SK-N-MC (cell line): Measurements from ENCODE around the gene PLXNA1.

Source experiments
- DNase-seq: peaks from one replicate; pipeline ENCODE4 v3.0.0-alpha.2; 2011; ENCODE audit warnings: low read depth, low spot score
- H3K27ac ChIP-seq: fragments of 200-600 bp; sonication (generic); 2 replicates; pipeline ENCODE4 v1.5.1; 2016; ENCODE audit warnings: mixed run types
- H3K36me3 ChIP-seq: fragments of 200-600 bp; sonication (generic); 2 replicates; pipeline ENCODE4 v1.6.1; 2017; ENCODE audit warnings: antibody characterized with exemption, low read length, mixed read lengths; ENCODE audit not compliant: insufficient read depth
- H3K4me3 ChIP-seq: fragments of 200-600 bp; sonication (generic); 2 replicates; pipeline ENCODE4 v1.5.1; 2016
- H3K9ac ChIP-seq: fragments of 200-600 bp; sonication (generic); 2 replicates; pipeline ENCODE4 v1.8.0; 2017; ENCODE audit warnings: mixed run types, mixed read lengths; ENCODE audit not compliant: insufficient read length
- H3K9me3 ChIP-seq: fragments of 200-600 bp; sonication (generic); 2 replicates; pipeline ENCODE4 v1.6.1; 2017; ENCODE audit warnings: low read depth, mild to moderate bottlenecking, antibody characterized with exemption, low read length, moderate library complexity, mixed read lengths
- EZH2 ChIP-seq: fragments of 200-600 bp; sonication (generic); IDR thresholded peaks from one replicate; pipeline ENCODE4 v1.6.1; 2017; ENCODE audit warnings: antibody characterized with exemption
- FOXP2 ChIP-seq: optimal IDR thresholded peaks from 2 replicates; pipeline ENCODE3; 2011; ENCODE audit warnings: mild to moderate bottlenecking, moderate library complexity; ENCODE audit not compliant: insufficient read depth; ENCODE audit errors: extremely low read length, control extremely low read depth
- POLR2AphosphoS5 ChIP-seq: IDR thresholded peaks from 2 replicates; pipeline ENCODE4 v1.6.1; 2012; ENCODE audit warnings: mild to moderate bottlenecking, low read depth, low read length, borderline replicate concordance

The PLXNA1 gene

DNA sequence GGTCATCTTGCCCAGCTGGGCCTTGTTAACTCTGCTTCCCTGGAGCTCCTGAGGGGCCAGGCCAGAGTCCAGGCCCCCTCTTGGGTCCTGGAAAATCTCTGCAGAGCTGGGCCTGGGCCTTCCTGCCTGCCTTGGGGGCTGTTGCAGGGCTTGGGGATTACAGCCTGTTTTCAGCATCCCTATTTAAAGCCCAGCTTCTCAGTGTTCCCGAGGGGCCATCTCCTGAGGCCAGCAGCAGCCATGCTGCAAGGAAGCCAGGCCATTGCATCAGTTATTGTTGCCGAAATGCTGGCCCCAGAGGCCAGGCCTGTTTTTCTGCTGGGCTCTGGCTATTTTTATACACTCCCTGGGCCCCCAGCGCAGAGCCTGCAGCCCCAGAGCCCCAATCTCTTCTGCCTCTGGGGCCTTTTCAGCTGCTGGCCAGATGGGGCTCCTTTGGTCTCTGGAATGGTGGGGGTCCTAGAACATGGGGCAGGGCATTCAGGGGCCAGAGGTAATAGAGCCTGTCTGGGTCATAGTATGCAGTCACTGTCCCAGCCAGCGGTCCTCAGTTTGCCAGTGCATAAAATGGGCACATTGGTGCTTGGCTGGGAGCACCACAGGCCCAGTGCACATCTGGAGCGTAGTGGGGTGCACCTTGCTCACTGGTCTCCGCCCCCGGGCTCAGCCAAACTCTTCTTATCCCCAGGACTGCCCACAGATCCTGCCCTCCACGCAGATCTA is 28.5 kb downstream of the PLXNA1 start:
- Histone ChIP-seq H3K9ac (peak overlapping the region; percentile 37), H3K4me3 (no peak overlapping the region), H3K9me3 (no peaks in the 10 kb centered on the region), H3K36me3 (peaks cover 28% of the 10 kb centered on the region; the same call in 1 of the 2 replicates), H3K27ac (peak overlapping the region; percentile 62; the same call in 1 of the 2 replicates)
- DNase-seq = no peak
- TF ChIP-seq EZH2 (no peak), POLR2AphosphoS5 (no peak), FOXP2 (no peak)

DNA sequence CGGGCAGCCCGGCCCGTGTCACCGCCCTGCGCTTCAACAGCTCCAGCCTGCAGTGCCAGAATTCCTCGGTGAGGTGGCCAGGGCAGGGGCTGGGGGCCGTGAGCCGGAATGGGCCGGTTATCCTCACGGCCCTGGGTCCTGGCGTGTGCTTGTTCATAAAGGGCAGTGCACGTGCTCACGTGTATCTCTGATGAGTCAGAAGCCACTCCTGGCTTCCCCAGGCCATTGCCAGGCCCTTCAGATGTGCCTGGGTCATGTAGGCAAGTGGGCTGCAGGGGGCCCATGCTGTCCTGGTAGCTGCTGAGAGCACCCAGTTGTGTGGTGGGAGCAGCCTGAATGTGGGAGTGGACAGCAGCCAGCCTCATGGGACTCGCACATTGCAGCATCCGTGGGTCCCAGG is 29.2 kb downstream of the PLXNA1 start:
- Histone ChIP-seq H3K9ac (no peak overlapping the region), H3K36me3 (peaks cover 32% of the 10 kb centered on the region; the same call in 1 of the 2 replicates), H3K27ac (no peak overlapping the region; the same call in 1 of the 2 replicates), H3K4me3 (no peak overlapping the region), H3K9me3 (no peaks in the 10 kb centered on the region)
- no peak for TF ChIP-seq FOXP2
- no peak for TF ChIP-seq POLR2AphosphoS5
- no peak for DNase-seq

GRCh38 chr3:127013181-127013580 is 30.3 kb downstream of the PLXNA1 start:
- Histone ChIP-seq H3K27ac (no peak overlapping the region), H3K36me3 (peaks cover 35% of the 10 kb centered on the region; the same call in 1 of the 2 replicates), H3K4me3 (no peak overlapping the region), H3K9ac (no peak overlapping the region), H3K9me3 (no peaks in the 10 kb centered on the region)
- TF ChIP-seq EZH2 (no peak), FOXP2 (no peak), POLR2AphosphoS5 (no peak)
- no peak for DNase-seq

- H3K9ac ChIP-seq = no peak overlapping the region
- peaks cover 43% of the 10 kb centered on the region; the same call in 1 of the 2 replicates for H3K36me3 ChIP-seq
- TF ChIP-seq FOXP2 (no peak), POLR2AphosphoS5 (no peak), EZH2 (no peak)
- H3K9me3 ChIP-seq = no peaks in the 10 kb centered on the region
- H3K27ac ChIP-seq = no peak overlapping the region
- no peak overlapping the region for H3K4me3 ChIP-seq
- no peak for DNase-seq
These were observed 31.0 kb downstream of the PLXNA1 start for GRCh38 chr3:127013758-127014535.

GRCh38 chr3:127014536-127015281 is 31.8 kb downstream of the PLXNA1 start:
- TF ChIP-seq POLR2AphosphoS5 = no peak
- no peak for TF ChIP-seq EZH2
- no peak for TF ChIP-seq FOXP2
- no peak overlapping the region for H3K4me3 ChIP-seq
- H3K9me3 ChIP-seq = no peaks in the 10 kb centered on the region
- peaks cover 50% of the 10 kb centered on the region; the same call in 1 of the 2 replicates for H3K36me3 ChIP-seq
- no peak overlapping the region for H3K27ac ChIP-seq
- no peak for DNase-seq
- H3K9ac ChIP-seq = no peak overlapping the region

GRCh38 chr3:127015282-127016042 is 32.5 kb downstream of the PLXNA1 start:
- Histone ChIP-seq H3K4me3 (no peak overlapping the region), H3K27ac (no peak overlapping the region), H3K9me3 (no peaks in the 10 kb centered on the region), H3K36me3 (peaks cover 58% of the 10 kb centered on the region; the same call in 1 of the 2 replicates), H3K9ac (no peak overlapping the region)
- DNase-seq = no peak
- TF ChIP-seq EZH2 (no peak), POLR2AphosphoS5 (no peak), FOXP2 (no peak)

GRCh38 chr3:127016043-127016343 is 33.1 kb downstream of the PLXNA1 start:
- TF ChIP-seq FOXP2 (no peak), POLR2AphosphoS5 (no peak)
- H3K36me3 ChIP-seq = peaks cover 61% of the 10 kb centered on the region; the same call in 1 of the 2 replicates
- H3K27ac ChIP-seq = no peak overlapping the region
- no peak for DNase-seq
- H3K9me3 ChIP-seq = no peaks in the 10 kb centered on the region
- H3K4me3 ChIP-seq = no peak overlapping the region
- no peak overlapping the region for H3K9ac ChIP-seq
